ENCODE data around the gene CDK10. TPM values are rescaled to one million over a fixed set of nuclear protein-coding genes. Genes with fewer than 3 reads are reported as not detected.

Gene CDK10
- total RNA-seq, 2 experiments from 2014 or later, result 58.9 to 62.8 TPM

DNA sequence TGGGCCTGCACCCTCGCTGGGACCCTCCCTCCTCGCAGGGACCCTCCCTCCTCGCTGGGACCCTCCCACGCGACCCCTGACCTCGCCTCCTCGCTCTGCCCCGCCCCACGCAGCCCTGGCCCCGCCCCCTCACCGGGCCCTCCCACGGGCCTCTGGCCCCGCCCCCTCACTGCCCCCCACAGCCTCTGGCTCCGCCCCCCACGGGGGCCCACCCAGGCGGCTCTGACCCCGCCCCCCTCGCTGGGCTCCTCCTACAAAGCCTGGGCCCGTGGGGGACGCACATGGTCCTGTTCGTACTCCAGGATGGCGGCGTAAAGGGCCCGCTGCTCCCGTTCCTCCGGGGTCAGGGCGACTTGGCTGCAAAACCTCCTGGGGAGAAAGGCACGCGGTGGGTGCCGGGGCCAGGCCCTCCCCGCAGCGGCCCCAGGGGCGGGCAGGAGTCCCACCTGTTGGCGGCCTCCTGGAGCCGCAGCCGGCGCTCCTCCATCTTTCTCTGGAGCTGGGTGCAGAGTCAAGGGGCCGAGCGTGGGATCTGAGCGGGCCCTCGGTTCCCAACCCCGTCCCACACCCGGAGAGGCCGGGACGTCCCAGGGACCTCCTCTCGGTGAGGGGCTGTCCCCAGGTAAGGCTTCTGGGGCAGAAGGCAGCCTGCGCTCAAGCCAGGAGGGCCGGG, 25.2 kb downstream of the CDK10 start:
- no peak for TF ChIP-seq CTCF (IDR thresholded peaks at IDR 0.05)
- Histone ChIP-seq H3K27ac (ENCODE audit: low read depth in 1 of 2, low read length in 2 of 2) (no peak overlapping the region), H3K4me3 (ENCODE audit: low read length) (peak overlapping the region; percentile 50), H3K9me3 (ENCODE audit: control insufficient read depth in 1 of 2, insufficient read depth in 1 of 2, low read length in 2 of 2) (no peaks in the 10 kb centered on the region), H3K27me3 (ENCODE audit: control insufficient read depth in 1 of 2, insufficient read depth in 2 of 2, low read length in 2 of 2) (peaks cover 0 to 2% of the 10 kb centered on the region in 2 experiments), H3K36me3 (ENCODE audit: insufficient read depth, low read length) (no peaks in the 10 kb centered on the region), H3K4me1 (ENCODE audit: insufficient read depth, low read length) (peaks cover 19% of the 10 kb centered on the region)
- intact Hi-C loops (cut with DNase I, micrococcal nuclease), result no loop called here
- ChIA-PET CTCF (interaction anchor here (0.8 to 2.1 kb wide), 3 partner anchors 11 to 149 kb away, joined by 3 to 4 read pairs (median 3); no protein-coding TSS in a partner anchor), POLR2A (interaction anchor here (0.5 to 1.6 kb wide), 7 partner anchors 11 to 162 kb away, joined by 3 to 7 read pairs (median 4); partner anchors contain the start of genes SPATA2L and TCF25)
- Mint-ChIP-seq H3K36me3 (ENCODE audit: low read depth) (no peaks in the 10 kb centered on the region), H3K27me3 (no peaks in the 10 kb centered on the region), H3K4me1 (ENCODE audit: low read depth) (no peaks in the 10 kb centered on the region), H3K9me3 (no peaks in the 10 kb centered on the region), H3K27ac (no peak overlapping the region), H3K4me3 (peak overlapping the region; percentile 54)
- ATAC-seq (ENCODE audit: poor library complexity) (peak; percentile 78), DNase-seq (peak; percentile 51 to 83 (median 67))

DNA sequence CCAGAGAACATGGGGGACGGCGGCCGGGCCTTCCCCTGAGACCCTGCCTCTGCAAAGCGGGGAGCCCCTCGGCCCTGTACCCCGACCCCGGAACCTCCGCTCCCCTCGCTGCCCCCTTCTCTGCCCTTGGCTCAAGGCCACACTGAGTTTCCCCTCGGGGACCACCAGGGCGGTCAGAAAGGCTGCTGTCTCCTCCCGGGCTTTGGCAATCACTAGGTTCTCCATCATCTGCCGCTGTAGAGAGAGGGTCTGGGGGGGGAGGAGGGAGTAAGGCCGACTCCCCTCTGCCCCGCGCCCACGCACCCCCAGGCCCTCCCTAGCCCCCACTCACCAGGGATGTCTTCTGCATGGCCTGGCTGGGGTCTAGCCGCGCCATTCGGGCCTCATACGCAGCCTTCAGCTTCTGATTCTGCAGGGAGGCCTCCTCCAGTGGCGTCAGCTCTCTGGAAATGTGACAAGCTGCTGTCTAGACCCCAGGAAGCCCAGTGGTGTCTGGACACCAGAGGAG, 25.8 kb downstream of the CDK10 start:
- Mint-ChIP-seq H3K36me3 (ENCODE audit: low read depth) (no peaks in the 10 kb centered on the region), H3K4me3 (peak overlapping the region; percentile 54), H3K4me1 (ENCODE audit: low read depth) (no peaks in the 10 kb centered on the region), H3K9me3 (no peaks in the 10 kb centered on the region), H3K27me3 (no peaks in the 10 kb centered on the region), H3K27ac (no peak overlapping the region)
- H3K9me3 ChIP-seq (ENCODE audit: control insufficient read depth in 1 of 2, insufficient read depth in 1 of 2, low read length in 2 of 2), result no peaks in the 10 kb centered on the region
- H3K27ac ChIP-seq (ENCODE audit: low read depth in 1 of 2, low read length in 2 of 2), result no peak overlapping the region
- H3K27me3 ChIP-seq (ENCODE audit: control insufficient read depth in 1 of 2, insufficient read depth in 2 of 2, low read length in 2 of 2), result peaks cover 0 to 2% of the 10 kb centered on the region in 2 experiments
- intact Hi-C loops (cut with DNase I, micrococcal nuclease), result no loop called here
- POLR2A ChIA-PET, result interaction anchor here (1.2 to 1.5 kb wide), 3 partner anchors 11 to 161 kb away, joined by 3 to 7 read pairs (median 5); partner anchors contain the start of gene TCF25
- ATAC-seq (ENCODE audit: poor library complexity) (no peak), DNase-seq (no peak)
- peaks cover 19% of the 10 kb centered on the region for H3K4me1 ChIP-seq (ENCODE audit: insufficient read depth, low read length)
- peak overlapping the region; percentile 50 for H3K4me3 ChIP-seq (ENCODE audit: low read length)
- no peak for TF ChIP-seq CTCF (IDR thresholded peaks at IDR 0.05)
- no peaks in the 10 kb centered on the region for H3K36me3 ChIP-seq (ENCODE audit: insufficient read depth, low read length)
- CTCF ChIA-PET, result interaction anchor here (0.8 to 2.1 kb wide), 3 partner anchors 11 to 148 kb away, joined by 3 to 4 read pairs (median 3); no protein-coding TSS in a partner anchor

GRCh38 chr16:89716493-89716892, 30.0 kb downstream of the CDK10 start:
- DNase-seq (no peak), ATAC-seq (ENCODE audit: poor library complexity) (no peak)
- Mint-ChIP-seq H3K27ac (no peak overlapping the region), H3K4me1 (ENCODE audit: low read depth) (peaks cover 11% of the 10 kb centered on the region), H3K36me3 (ENCODE audit: low read depth) (no peaks in the 10 kb centered on the region), H3K27me3 (no peaks in the 10 kb centered on the region), H3K4me3 (peak overlapping the region; percentile 38), H3K9me3 (no peaks in the 10 kb centered on the region)
- Histone ChIP-seq H3K36me3 (ENCODE audit: insufficient read depth, low read length) (no peaks in the 10 kb centered on the region), H3K4me1 (ENCODE audit: insufficient read depth, low read length) (peaks cover 30% of the 10 kb centered on the region), H3K4me3 (ENCODE audit: low read length) (no peak overlapping the region), H3K27ac (ENCODE audit: low read depth in 1 of 2, low read length in 2 of 2) (no peak overlapping the region), H3K27me3 (ENCODE audit: control insufficient read depth in 1 of 2, insufficient read depth in 2 of 2, low read length in 2 of 2) (peaks cover 0 to 2% of the 10 kb centered on the region in 2 experiments), H3K9me3 (ENCODE audit: control insufficient read depth in 1 of 2, insufficient read depth in 1 of 2, low read length in 2 of 2) (no peaks in the 10 kb centered on the region)
- intact Hi-C loops (cut with DNase I, micrococcal nuclease), result no loop called here
- ChIA-PET CTCF (interaction anchor here (0.6 kb wide), 1 partner anchor 11 kb away, joined by 3 read pairs; no protein-coding TSS in a partner anchor), POLR2A (interaction anchor here (1.6 kb wide), 1 partner anchor 10 kb away, joined by 5 read pairs; no protein-coding TSS in a partner anchor)
- no peak for TF ChIP-seq CTCF (IDR thresholded peaks at IDR 0.05)

Measured in CD4-positive, alpha-beta T cell (primary cell).